Loucy (cell line): Measurements from ENCODE around the gene PON2.

Experiments
- H2AFZ ChIP-seq: fragments of 200-600 bp; sonication (generic); 2 replicates; pipeline ENCODE4 v1.6.0; 2016; ENCODE audit warnings: antibody characterized with exemption, mild to moderate bottlenecking, low read length, moderate library complexity
- H3F3A ChIP-seq: fragments of 200-600 bp; 2 replicates; pipeline ENCODE4 v1.6.0; 2016; ENCODE audit warnings: antibody characterized with exemption, low read depth, mild to moderate bottlenecking
- H3K27me3 ChIP-seq: fragments of 200-600 bp; sonication (generic); 2 replicates; pipeline ENCODE4 v1.6.1; 2014; ENCODE audit warnings: low read length, mild to moderate bottlenecking; ENCODE audit not compliant: insufficient read depth, poor library complexity, severe bottlenecking
- H3K36me3 ChIP-seq: fragments of 200-600 bp; sonication (generic); 2 replicates; pipeline ENCODE4 v1.6.1; 2016; ENCODE audit warnings: low read length; ENCODE audit not compliant: insufficient read depth
- H3K4me1 ChIP-seq: fragments of 200-600 bp; sonication (generic); 2 replicates; pipeline ENCODE4 v1.5.1; 2014; ENCODE audit warnings: low read length, mild to moderate bottlenecking; ENCODE audit not compliant: insufficient read depth, poor library complexity, severe bottlenecking
- H3K4me2 ChIP-seq: fragments of 200-600 bp; sonication (generic); 2 replicates; pipeline ENCODE4 v1.6.0; 2014; ENCODE audit warnings: antibody characterized with exemption, low read length, low read depth, mild to moderate bottlenecking; ENCODE audit not compliant: poor library complexity, severe bottlenecking
- H3K4me3 ChIP-seq: fragments of 200-600 bp; sonication (generic); 2 replicates; pipeline ENCODE4 v1.5.1; 2014; ENCODE audit warnings: low read length, mild to moderate bottlenecking, mixed read lengths; ENCODE audit not compliant: poor library complexity, severe bottlenecking
- H3K79me2 ChIP-seq: fragments of 200-600 bp; sonication (generic); 2 replicates; pipeline ENCODE4 v1.6.1; 2014; ENCODE audit warnings: low read length; ENCODE audit not compliant: insufficient read depth
- H3K9ac ChIP-seq: fragments of 200-600 bp; sonication (generic); 2 replicates; pipeline ENCODE4 v1.6.0; 2014; ENCODE audit warnings: mild to moderate bottlenecking, low read depth, low read length, moderate library complexity; ENCODE audit not compliant: poor library complexity, severe bottlenecking
- H3K9me2 ChIP-seq: fragments of 200-600 bp; sonication (generic); replicated peaks from 2 replicates; pipeline ENCODE4 v1.6.1; 2016; ENCODE audit warnings: low read depth, low read length, mixed read lengths
- H3K9me3 ChIP-seq: fragments of 200-600 bp; sonication (generic); 2 replicates; pipeline ENCODE4 v1.6.1; 2014; ENCODE audit warnings: mild to moderate bottlenecking, antibody characterized with exemption, low read length, low read depth; ENCODE audit not compliant: insufficient read depth
- H4K20me1 ChIP-seq: fragments of 200-600 bp; sonication (generic); 2 replicates; pipeline ENCODE4 v1.6.0; 2014; ENCODE audit warnings: antibody characterized with exemption, low read length, mild to moderate bottlenecking; ENCODE audit not compliant: insufficient read depth, poor library complexity, severe bottlenecking
- EZH2phosphoT487 ChIP-seq: fragments of 200-600 bp; IDR thresholded peaks from 2 replicates; pipeline ENCODE4 v1.6.1; 2018; ENCODE audit warnings: antibody characterized with exemption, mild to moderate bottlenecking, moderate library complexity, borderline replicate concordance
- TF ChIP-seq, protein P1 (sequence below): fragments of 200-600 bp; sonication (generic); conservative IDR thresholded peaks from 2 replicates; pipeline ENCODE4 v1.5.1; 2014; ENCODE audit warnings: mild to moderate bottlenecking, antibody characterized with exemption, low read length

Gene PON2

DNA sequence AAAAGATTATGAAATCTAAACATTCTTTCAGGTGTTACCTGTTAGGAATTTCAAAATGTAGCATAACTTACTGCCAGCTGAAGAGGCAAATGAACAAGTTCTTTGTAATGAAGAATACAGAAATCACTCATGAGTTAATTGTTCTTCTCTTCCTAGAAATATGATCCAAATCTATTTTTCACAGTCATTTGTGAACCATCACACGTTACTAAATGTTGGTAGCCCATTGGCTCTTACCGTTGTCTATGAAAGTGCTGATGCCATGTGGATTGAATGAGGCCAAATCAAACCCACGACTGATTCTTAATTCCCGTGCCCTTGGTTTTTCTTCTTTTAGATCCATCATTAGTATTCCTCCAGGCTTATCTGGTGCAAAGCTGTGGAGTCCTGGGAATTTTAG lies 22.8 kb downstream of the PON2 start:
- no peaks in the 10 kb centered on the region for H3K9me3 ChIP-seq
- no peaks in the 10 kb centered on the region for H3K79me2 ChIP-seq
- H3K9me2 ChIP-seq, result no peaks in the 10 kb centered on the region
- H3K9ac ChIP-seq, result no peak overlapping the region
- no peaks in the 10 kb centered on the region for H3K27me3 ChIP-seq
- TF ChIP-seq, protein P1, sequence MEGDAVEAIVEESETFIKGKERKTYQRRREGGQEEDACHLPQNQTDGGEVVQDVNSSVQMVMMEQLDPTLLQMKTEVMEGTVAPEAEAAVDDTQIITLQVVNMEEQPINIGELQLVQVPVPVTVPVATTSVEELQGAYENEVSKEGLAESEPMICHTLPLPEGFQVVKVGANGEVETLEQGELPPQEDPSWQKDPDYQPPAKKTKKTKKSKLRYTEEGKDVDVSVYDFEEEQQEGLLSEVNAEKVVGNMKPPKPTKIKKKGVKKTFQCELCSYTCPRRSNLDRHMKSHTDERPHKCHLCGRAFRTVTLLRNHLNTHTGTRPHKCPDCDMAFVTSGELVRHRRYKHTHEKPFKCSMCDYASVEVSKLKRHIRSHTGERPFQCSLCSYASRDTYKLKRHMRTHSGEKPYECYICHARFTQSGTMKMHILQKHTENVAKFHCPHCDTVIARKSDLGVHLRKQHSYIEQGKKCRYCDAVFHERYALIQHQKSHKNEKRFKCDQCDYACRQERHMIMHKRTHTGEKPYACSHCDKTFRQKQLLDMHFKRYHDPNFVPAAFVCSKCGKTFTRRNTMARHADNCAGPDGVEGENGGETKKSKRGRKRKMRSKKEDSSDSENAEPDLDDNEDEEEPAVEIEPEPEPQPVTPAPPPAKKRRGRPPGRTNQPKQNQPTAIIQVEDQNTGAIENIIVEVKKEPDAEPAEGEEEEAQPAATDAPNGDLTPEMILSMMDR, result no peak
- TF ChIP-seq EZH2phosphoT487, result no peak
- H3K4me3 ChIP-seq, result no peak overlapping the region
- no peak overlapping the region for H2AFZ ChIP-seq
- H3K4me1 ChIP-seq, result no peaks in the 10 kb centered on the region
- no peaks in the 10 kb centered on the region for H4K20me1 ChIP-seq
- H3K36me3 ChIP-seq, result no peaks in the 10 kb centered on the region
- no peaks in the 10 kb centered on the region for H3F3A ChIP-seq
- H3K4me2 ChIP-seq, result no peak overlapping the region

- Histone ChIP-seq H3K36me3 (no peaks in the 10 kb centered on the region), H2AFZ (no peak overlapping the region), H3K9me3 (no peaks in the 10 kb centered on the region), H4K20me1 (no peaks in the 10 kb centered on the region), H3K27me3 (no peaks in the 10 kb centered on the region), H3K4me3 (no peak overlapping the region), H3K4me2 (no peak overlapping the region), H3K4me1 (no peaks in the 10 kb centered on the region), H3K9ac (no peak overlapping the region), H3K9me2 (no peaks in the 10 kb centered on the region), H3F3A (no peaks in the 10 kb centered on the region), H3K79me2 (no peaks in the 10 kb centered on the region)
- TF ChIP-seq EZH2phosphoT487, result no peak
- TF ChIP-seq, protein P1, result no peak
These were observed 23.2 kb downstream of the PON2 start for GRCh38 chr7:95411666-95412065.

- no peaks in the 10 kb centered on the region for H3K9me2 ChIP-seq
- no peak overlapping the region for H2AFZ ChIP-seq
- no peaks in the 10 kb centered on the region for H3K9me3 ChIP-seq
- no peak for TF ChIP-seq EZH2phosphoT487
- TF ChIP-seq, protein P1, result no peak
- no peaks in the 10 kb centered on the region for H3K27me3 ChIP-seq
- H3F3A ChIP-seq, result no peaks in the 10 kb centered on the region
- no peak overlapping the region for H3K4me3 ChIP-seq
- no peak overlapping the region for H3K4me2 ChIP-seq
- H4K20me1 ChIP-seq, result no peaks in the 10 kb centered on the region
- no peaks in the 10 kb centered on the region for H3K36me3 ChIP-seq
- H3K4me1 ChIP-seq, result no peaks in the 10 kb centered on the region
- no peak overlapping the region for H3K9ac ChIP-seq
- no peaks in the 10 kb centered on the region for H3K79me2 ChIP-seq
These were observed 23.8 kb downstream of the PON2 start for GRCh38 chr7:95411036-95411435.
